HG02840 (cell line): ENCODE measurements around the gene ZNF598.

Experiments used
- ATAC-seq: cut with Tn5 transposase; IDR thresholded peaks from one replicate; pipeline ENCODE4 v1.9.1; 2021; ENCODE audit warnings: mild to moderate bottlenecking, moderate library complexity, moderate number of reproducible peaks; ENCODE audit not compliant: unreplicated experiment, low FRiP score

ZNF598 gene

GRCh38 chr16:1992704-1993317 lies 16.8 kb downstream of the ZNF598 start:
- ATAC-seq, result no peak

DNA sequence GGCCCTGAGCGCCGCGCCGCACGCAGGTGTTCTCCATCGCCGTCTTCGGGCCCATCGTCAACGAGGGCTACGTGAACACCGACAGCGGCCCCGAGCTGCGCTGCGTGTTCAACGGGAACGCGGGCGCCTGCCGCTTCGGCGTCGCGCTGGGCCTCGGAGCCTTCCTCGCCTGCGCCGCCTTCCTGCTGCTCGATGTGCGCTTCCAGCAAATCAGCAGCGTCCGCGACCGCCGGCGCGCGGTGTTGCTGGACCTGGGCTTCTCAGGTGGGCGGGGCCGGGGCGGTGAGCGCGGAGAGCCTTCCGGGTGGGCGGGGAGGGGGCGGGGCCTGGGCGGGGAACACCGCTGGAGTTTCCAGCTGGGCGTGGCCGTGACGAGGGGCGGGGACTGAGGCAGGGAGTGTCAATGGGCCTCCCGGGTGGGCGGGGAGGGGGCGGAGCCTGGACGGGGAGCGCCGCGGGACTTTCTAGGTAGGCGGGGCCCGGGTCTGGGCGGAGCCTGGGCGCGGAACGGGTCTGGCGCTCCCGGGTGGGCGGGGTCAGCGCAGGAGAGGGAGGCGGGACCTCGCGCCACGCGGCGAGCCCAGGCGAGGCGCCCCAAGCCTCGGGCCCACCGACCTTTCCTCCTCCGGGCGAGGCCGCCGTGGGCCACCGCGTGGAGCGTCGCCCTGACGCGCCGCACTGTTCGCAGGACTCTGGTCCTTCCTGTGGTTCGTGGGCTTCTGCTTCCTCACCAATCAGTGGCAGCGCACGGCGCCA lies 17.5 kb downstream of the ZNF598 start:
- ATAC-seq, result peak; percentile 50

DNA sequence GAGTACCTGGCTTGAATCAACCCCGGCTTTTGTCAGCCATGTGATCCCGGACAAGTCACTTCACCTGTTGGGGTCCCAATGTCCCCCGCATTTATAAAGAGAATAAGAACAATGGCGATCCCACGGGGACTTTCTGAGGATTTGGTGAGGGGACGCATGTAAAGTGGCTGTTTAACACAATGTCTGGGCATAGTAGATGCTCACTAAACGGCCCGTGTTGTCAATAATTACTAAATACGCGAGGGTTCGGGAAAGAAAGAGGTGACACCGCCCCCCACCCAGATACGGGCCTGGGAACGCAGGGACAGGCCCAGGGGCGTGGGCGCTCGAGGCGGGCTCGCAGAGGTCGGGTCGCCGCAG lies 18.1 kb downstream of the ZNF598 start:
- peak; percentile 36 for ATAC-seq

GRCh38 chr16:1991135-1991551 lies 18.5 kb downstream of the ZNF598 start:
- peak; percentile 34 for ATAC-seq

GRCh38 chr16:1990351-1991134 lies 19.1 kb downstream of the ZNF598 start:
- peak; percentile 1 for ATAC-seq

DNA sequence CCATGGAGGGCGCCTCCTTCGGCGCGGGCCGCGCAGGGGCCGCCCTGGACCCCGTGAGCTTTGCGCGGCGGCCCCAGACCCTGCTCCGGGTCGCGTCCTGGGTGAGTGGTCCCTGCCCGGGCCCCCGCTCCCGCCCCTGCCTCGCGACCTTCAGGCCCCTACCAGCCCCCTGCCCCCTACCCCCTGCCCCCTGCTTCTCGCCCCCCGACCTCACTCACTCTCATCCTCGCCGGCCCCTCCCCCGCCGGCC lies 19.6 kb downstream of the ZNF598 start:
- no peak for ATAC-seq

DNA sequence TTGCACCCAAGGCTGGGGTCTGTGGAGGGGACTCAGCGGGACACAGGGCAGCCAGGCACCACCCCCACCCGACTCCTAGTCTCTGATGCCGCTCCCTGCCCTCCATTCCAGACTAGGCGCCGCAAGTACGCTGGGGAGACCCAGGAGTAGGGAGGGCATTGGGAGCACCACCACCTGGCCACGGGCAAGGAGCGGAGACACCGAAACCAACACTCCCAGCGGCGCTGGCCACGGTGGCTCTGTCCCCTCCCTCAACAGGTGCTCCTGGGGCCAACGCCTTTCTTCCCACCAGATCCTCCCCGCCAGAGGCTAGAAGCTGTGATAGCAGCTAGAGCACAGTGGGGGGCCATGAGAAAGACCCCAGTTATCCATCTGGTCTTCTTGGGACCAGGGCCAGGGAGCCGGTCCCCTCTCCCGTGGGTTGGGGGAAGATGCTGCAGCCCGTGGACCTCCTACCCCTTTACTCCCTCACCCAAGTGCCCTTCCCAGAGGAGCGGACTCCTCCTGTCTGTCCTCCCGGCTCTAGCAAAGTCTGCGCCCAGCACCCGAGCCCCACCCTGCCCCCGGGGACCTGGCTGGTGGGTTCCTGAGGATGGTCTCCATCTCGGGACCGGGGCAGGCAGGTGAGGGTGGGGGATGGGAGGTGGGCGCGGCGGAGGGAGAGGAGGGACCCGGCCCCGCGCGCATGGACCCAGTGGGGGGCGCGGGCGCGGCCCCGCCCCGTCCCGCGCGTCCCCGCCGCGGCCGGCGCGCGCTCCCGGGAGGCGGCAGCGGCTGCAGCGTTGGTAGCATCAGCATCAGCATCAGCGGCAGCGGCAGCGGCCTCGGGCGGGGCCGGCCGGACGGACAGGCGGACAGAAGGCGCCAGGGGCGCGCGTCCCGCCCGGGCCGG lies 20.2 kb downstream of the ZNF598 start, which contains the start of gene SYNGR3:
TSS of gene SYNGR3 (plus strand) at position 762 of the 892 bp plus-strand sequence. CDS start 133 bp downstream, outside the sequence.
- ATAC-seq, result no peak

DNA sequence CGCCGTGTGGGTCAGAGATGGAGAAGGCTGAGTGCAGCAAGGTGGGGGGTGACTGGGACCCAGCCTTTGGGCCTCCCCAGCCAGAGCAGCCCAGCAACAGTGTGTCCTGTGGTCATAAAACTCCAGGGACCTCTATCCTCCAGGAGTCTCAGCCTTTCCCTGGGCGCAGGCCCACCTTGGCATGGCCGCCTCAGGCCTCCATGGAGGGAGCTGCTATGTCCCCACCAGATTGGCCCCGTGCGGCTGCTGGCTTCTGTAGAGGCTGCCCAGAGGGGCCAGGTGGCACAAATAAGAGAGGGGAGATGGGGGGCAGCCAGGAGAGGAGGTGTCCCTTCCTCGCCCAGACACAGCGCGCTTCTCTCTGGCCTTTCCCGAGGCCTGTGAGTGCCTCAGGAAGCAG lies 22.4 kb downstream of the ZNF598 start:
- ATAC-seq, result no peak

DNA sequence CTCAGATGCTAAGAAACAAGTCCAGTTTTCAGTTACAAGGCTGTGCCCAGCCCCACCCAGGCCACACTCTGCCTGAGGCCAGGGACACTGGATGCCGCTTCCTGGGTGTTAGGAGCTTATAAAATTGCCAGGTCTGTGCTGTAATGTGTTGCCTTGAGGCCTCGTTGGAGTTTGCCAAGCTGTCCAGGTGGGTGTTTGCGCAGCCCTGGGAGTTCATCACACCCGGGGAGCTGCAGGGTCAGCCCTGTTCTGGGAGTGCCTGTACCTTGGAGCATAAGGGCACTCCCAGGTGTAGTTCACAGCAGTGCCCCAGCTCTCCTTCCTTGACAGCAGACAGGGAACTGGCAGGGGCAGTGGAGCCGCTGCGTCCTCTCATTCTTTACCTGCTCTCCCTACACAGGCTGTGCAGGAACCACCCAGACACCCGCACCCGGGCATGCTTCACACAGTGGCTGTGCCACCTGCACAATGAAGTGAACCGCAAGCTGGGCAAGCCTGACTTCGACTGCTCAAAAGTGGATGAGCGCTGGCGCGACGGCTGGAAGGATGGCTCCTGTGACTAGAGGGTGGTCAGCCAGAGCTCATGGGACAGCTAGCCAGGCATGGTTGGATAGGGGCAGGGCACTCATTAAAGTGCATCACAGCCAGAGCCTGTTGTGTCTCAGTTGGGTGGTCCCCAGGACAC lies 24.0 kb downstream of the ZNF598 start:
- no peak for ATAC-seq

GRCh38 chr16:1984347-1985225 lies 25.0 kb downstream of the ZNF598 start:
- no peak for ATAC-seq

DNA sequence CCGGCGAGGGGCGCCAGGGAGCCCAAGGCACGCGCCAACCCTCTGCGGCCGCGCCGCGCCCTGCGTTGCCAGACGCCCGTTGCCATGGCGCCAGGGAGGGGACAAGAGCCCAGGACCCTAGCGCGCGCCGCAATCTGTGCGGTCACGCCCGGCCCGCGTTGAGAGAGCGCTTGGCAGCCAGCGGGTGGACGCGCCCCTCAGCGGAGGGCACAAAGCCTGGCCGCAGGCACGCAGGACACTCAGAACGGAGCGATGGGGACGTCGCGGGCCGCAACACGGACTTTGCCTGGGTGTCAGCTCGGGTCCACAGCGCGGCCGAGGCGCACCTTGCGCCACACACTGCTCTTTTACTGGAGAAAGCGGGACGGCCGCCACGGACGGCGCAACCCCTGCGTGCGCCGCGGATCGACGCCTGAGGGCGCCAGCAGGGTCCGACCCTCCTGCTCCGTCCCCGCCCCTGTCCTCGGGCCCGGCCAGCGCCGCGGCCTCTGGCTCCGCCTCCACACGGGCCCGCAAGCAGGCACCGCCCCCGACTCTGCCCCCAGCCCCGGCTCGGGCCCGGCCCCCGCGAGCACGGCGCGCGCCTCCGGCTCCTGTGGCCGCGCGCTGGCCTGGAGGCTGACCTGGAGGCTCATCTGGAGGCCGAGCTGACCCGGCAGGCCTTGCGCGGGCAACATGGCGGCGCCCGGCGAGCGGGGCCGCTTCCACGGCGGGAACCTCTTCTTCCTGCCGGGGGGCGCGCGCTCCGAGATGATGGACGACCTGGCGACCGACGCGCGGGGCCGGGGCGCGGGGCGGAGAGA lies 25.9 kb downstream of the ZNF598 start, which contains the start of gene GFER:
TSS of gene GFER (plus strand) at position 650 of the 803 bp plus-strand sequence. CDS start at position 676, 26 bp downstream.
- peak; percentile 78 for ATAC-seq

DNA sequence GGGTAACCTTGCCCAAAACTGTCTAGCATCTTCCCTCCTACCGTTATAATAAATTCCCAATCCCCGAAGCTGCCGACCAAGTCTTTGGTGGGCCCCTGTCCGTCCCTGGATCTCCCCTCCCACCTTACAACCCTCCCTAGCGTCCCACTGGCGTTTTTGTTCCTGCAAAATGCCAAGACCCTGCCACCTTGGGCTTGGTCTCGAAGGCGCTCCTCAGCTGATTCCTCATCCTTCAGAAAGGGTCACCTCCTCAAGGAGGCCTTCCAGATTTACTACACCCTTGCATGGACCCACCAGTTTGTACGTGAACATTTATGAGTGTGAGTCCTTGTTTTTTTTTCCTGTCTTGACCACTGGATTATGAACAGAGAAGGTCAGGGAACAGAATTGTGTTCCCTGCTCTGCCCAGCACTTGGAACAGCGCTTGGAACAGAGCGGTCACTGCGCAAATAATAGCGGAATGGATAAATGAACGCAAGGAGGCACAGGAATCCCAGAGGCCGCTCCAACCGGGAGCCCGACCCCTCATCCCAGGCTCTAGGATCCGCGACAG lies 26.6 kb downstream of the ZNF598 start:
- no peak for ATAC-seq

GRCh38 chr16:1982013-1982433 lies 27.6 kb downstream of the ZNF598 start:
- ATAC-seq, result no peak

GRCh38 chr16:1981398-1981836 lies 28.2 kb downstream of the ZNF598 start, which contains the start of gene NOXO1:
NOXO1 (minus strand) TSS chr16:1981469; CDS start chr16:1981179, 290 bp downstream.
- ATAC-seq, result no peak

DNA sequence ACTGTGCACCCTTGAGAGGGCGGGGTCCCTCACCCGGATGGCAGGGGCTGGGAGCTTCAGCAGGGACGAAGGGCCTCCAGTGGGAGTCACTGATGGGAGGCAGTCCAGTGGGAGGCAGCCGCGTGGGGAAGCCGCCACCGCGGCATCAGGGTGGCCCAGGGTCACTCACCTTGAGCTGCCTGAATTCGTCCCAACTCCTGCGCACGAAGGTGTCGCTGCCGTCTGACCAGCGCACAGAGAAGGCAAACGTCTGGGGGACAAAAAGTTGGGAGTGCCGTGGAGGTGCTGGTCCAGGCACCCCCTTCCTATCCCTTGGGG lies 28.9 kb downstream of the ZNF598 start:
- ATAC-seq, result no peak

GRCh38 chr16:1980030-1980769 lies 29.4 kb downstream of the ZNF598 start:
- no peak for ATAC-seq
